Hepatocyte (in vitro differentiated cells): ENCODE data around the gene SEC23A. TPM values are rescaled to one million over a fixed set of nuclear protein-coding genes. Genes with fewer than 3 reads are reported as not detected.
"Not testable (repeated sequence)": the region's sequence is repeated elsewhere in the genome, so short reads cannot be mapped to it uniquely, and the experiment has no call there.

Source experiments
- DNase-seq: peaks from one replicate; pipeline ENCODE4 v3.0.0-alpha.2; 2016; ENCODE audit warnings: low spot score
- H2AFZ ChIP-seq: fragments of 200-600 bp; sonication (generic); 2 replicates; pipeline ENCODE4 v1.6.0; 2016; ENCODE audit warnings: antibody characterized with exemption, mild to moderate bottlenecking
- H3K27ac ChIP-seq: fragments of 200-600 bp; sonication (generic); 2 replicates; pipeline ENCODE4 v1.5.1; 2016; ENCODE audit warnings: mild to moderate bottlenecking
- H3K27me3 ChIP-seq: fragments of 200-600 bp; sonication (generic); 2 replicates; pipeline ENCODE4 v1.6.1; 2016
- H3K36me3 ChIP-seq: fragments of 200-600 bp; sonication (generic); replicated peaks from 2 replicates; pipeline ENCODE4 v1.5.1; 2016; ENCODE audit warnings: low read depth; ENCODE audit not compliant: insufficient read depth
- H3K4me1 ChIP-seq: fragments of 200-600 bp; sonication (generic); 2 replicates; pipeline ENCODE4 v1.5.1; 2016; ENCODE audit warnings: mild to moderate bottlenecking, moderate library complexity; ENCODE audit not compliant: insufficient read depth
- H3K4me2 ChIP-seq: fragments of 200-600 bp; sonication (generic); 2 replicates; pipeline ENCODE4 v1.6.0; 2016
- H3K4me3 ChIP-seq: fragments of 200-600 bp; sonication (generic); 2 replicates; pipeline ENCODE4 v1.5.1; 2016; ENCODE audit warnings: mild to moderate bottlenecking
- H3K79me2 ChIP-seq: fragments of 200-600 bp; sonication (generic); 2 replicates; pipeline ENCODE4 v1.6.0; 2017; ENCODE audit warnings: mild to moderate bottlenecking
- H3K9me2 ChIP-seq: fragments of 200-600 bp; sonication (generic); replicated peaks from 2 replicates; pipeline ENCODE4 v1.6.0; 2017; ENCODE audit warnings: mild to moderate bottlenecking; ENCODE audit not compliant: insufficient read depth
- H3K9me3 ChIP-seq: fragments of 200-600 bp; sonication (generic); 2 replicates; pipeline ENCODE4 v1.5.1; 2016; ENCODE audit warnings: low read depth, mild to moderate bottlenecking
- H4K20me1 ChIP-seq: fragments of 200-600 bp; sonication (generic); 2 replicates; pipeline ENCODE4 v1.6.0; 2016; ENCODE audit warnings: mild to moderate bottlenecking; ENCODE audit not compliant: insufficient read depth, poor library complexity, severe bottlenecking
- EZH2 ChIP-seq: fragments of 200-600 bp; sonication (generic); IDR thresholded peaks from 2 replicates; pipeline ENCODE4 v1.6.1; 2016; ENCODE audit warnings: antibody characterized with exemption, mild to moderate bottlenecking, borderline replicate concordance
- EZH2phosphoT487 ChIP-seq: fragments of 200-600 bp; sonication (generic); IDR thresholded peaks from one replicate; pipeline ENCODE4 v1.6.1; 2018; ENCODE audit warnings: antibody characterized with exemption, mild to moderate bottlenecking, low read depth, moderate library complexity; ENCODE audit not compliant: unreplicated experiment, severe bottlenecking
- WGBS: methylation state at CpG from one replicate; pipeline ENCODE4 v1.1.6; 2016; ENCODE audit warnings: low lambda C conversion rate; ENCODE audit errors: missing lambda C conversion rate; 5-methylcytosine and 5-hydroxymethylcytosine counted together
- polyA plus RNA-seq: library from polyadenylated mRNA; unstranded; fragments of >200 nt; fragmentation: Nextera tagmentation; extraction: Ambion mirVana; gene quantifications from 2 replicates; pipeline ENCODE4 v1.2.1, GENCODE V29; 2016
- total RNA-seq: library from RNA; depleted of rRNA; stranded (reverse); fragments of >200 nt; gene quantifications from 2 replicates; pipeline ENCODE4 v1.2.3, GENCODE V29; 2014
- TF ChIP-seq, protein P1 (sequence below): fragments of 200-600 bp; sonication (generic); IDR thresholded peaks from 2 replicates; pipeline ENCODE4 v1.5.1; 2016; ENCODE audit warnings: antibody characterized with exemption, mild to moderate bottlenecking; ENCODE audit not compliant: poor library complexity

The SEC23A gene
- total and polyA plus RNA-seq, 2 experiments from 2014 or later, result 99.8 to 193 TPM

DNA sequence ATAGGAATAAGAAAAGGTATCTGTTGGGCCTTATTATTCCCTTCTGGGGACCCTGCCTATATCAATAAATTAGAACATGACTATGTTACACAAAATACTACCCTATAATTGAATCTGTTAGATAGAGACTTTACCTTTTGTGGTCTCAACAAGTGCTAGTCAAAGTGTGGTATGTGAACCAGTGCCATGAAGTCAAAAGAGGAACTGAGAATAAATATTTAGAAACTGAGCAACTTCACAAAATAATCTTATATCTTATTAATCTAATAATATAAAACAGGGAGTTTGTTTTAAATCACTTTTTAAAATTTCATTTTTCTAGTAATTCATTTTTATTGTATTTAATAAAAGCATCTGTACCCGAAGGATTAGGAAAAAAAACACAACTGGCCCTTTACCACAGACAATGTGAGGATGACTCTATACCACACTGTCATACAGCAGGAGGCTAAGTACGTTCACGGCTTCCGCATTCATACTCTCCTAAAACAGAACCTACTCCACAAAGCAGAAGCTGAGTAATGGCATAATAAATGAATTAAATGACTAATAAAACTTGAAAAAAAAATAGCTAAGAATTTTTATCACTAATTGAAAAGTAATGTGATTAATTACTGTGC is 42.1 kb downstream of the SEC23A start:
- Histone ChIP-seq H3K9me3 (peaks cover 9% of the 10 kb centered on the region), H3K36me3 (peaks cover 14% of the 10 kb centered on the region), H3K27ac (no peak overlapping the region), H4K20me1 (no peaks in the 10 kb centered on the region), H3K4me3 (no peak overlapping the region), H2AFZ (no peak overlapping the region), H3K4me2 (no peak overlapping the region), H3K27me3 (no peaks in the 10 kb centered on the region), H3K79me2 (peaks cover 51% of the 10 kb centered on the region), H3K4me1 (no peaks in the 10 kb centered on the region), H3K9me2 (no peaks in the 10 kb centered on the region)
- WGBS, result 99% methylated on average over 4 of the region's 4 CpGs
- TF ChIP-seq EZH2phosphoT487, result no peak
- no peak for TF ChIP-seq EZH2
- TF ChIP-seq, protein P1, sequence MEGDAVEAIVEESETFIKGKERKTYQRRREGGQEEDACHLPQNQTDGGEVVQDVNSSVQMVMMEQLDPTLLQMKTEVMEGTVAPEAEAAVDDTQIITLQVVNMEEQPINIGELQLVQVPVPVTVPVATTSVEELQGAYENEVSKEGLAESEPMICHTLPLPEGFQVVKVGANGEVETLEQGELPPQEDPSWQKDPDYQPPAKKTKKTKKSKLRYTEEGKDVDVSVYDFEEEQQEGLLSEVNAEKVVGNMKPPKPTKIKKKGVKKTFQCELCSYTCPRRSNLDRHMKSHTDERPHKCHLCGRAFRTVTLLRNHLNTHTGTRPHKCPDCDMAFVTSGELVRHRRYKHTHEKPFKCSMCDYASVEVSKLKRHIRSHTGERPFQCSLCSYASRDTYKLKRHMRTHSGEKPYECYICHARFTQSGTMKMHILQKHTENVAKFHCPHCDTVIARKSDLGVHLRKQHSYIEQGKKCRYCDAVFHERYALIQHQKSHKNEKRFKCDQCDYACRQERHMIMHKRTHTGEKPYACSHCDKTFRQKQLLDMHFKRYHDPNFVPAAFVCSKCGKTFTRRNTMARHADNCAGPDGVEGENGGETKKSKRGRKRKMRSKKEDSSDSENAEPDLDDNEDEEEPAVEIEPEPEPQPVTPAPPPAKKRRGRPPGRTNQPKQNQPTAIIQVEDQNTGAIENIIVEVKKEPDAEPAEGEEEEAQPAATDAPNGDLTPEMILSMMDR, result no peak
- no peak for DNase-seq

DNA sequence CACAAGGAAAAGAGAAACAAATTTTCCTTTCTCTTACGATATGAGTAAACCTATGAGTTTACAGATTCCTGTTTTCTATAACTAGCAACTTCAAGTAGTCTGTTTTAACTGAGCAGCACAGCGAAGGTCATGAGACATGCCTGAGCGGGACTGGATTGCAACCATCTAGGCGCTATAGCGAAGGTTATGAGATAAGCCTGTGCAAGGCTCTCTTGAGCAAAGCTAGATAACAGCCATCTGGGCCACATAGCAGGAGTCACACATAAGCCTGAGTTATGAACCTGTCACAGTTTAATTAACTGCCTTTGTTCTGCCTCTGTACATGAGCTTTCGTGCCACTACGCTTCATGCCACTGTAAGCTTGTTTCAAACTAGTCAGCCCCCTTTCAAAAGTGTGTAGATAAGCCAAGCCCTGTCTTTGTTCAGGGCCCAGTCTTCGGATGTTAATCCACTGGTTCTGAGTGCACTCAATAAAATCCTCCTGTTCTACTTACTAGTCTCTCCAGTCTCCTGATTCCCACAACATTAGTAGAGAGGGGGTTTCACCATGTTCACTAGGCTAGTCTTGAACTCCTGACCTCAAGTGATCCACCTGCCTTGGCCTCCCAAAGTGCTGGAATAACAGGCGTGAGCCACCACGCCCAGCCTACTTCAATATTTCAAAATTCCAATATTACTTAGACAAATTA is 47.1 kb downstream of the SEC23A start:
- Histone ChIP-seq H3K27me3 (no peaks in the 10 kb centered on the region), H4K20me1 (no peaks in the 10 kb centered on the region), H3K36me3 (peaks cover 9% of the 10 kb centered on the region), H3K79me2 (peaks cover 40% of the 10 kb centered on the region), H3K4me1 (no peaks in the 10 kb centered on the region), H2AFZ (no peak overlapping the region), H3K9me3 (peaks cover 5% of the 10 kb centered on the region), H3K4me3 (no peak overlapping the region), H3K27ac (no peak overlapping the region), H3K4me2 (no peak overlapping the region), H3K9me2 (no peaks in the 10 kb centered on the region)
- WGBS, result 86% methylated on average over 10 of the region's 10 CpGs
- TF ChIP-seq EZH2 (no peak), EZH2phosphoT487 (no peak)
- TF ChIP-seq, protein P1, result no peak
- no peak for DNase-seq

DNA sequence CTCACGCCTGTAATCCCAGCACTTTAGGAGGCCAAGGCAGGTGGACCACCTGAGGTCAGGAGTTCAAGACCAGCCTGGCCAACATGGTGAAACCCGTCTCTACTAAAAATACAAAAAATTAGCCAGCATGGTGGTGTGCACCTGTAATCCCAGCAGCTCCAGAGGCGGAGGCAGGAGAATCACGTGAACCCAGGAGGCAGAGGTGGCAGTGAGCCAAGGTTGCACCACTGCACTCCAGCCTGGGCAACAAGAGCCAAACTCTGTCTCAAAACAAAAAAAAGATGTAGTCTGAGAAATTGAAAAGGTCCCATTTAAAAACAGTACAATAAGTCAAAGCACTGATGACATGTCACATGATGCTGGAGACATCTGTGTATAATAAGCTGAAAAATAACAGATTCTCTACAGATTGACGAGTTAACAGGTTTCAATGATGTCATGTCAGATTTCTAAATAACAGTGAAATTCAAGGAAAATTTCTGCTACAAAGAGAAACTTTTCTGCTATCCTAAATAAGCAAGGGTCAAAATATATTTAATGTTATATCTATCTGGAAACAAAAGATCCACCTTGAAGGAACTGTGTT is 50.1 kb downstream of the SEC23A start:
- not testable (repeated sequence) for H2AFZ ChIP-seq, H4K20me1 ChIP-seq, H3K36me3 ChIP-seq, H3K9me3 ChIP-seq, H3K9me2 ChIP-seq, H3K4me1 ChIP-seq, DNase-seq, H3K4me3 ChIP-seq, H3K27me3 ChIP-seq, H3K4me2 ChIP-seq, H3K27ac ChIP-seq
- peaks cover 39% of the 10 kb centered on the region for H3K79me2 ChIP-seq
- WGBS, result 98% methylated on average over 5 of the region's 5 CpGs

DNA sequence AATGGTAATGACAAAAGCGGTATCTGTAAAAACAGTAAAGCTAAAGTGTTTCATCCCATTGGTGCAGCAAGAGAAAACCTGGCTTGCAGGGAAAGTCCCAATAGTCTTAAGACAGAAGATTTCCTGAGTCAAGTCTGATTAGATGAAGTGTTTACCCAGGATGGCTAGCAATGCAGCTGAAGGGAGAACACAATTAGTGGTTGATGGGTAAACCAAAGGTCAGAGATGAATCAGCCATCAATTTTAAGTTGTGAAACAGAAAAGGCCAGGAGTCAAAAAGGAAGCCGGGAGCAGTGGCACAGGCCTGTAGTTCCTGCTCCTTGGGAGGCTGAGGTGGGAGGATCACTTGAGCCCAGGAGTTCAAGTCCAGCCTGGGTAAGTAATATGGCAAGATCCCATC is 52.6 kb downstream of the SEC23A start:
- Histone ChIP-seq H3K9me3 (no peaks in the 10 kb centered on the region), H3K27ac (peak overlapping the region; percentile 47), H3K4me1 (no peaks in the 10 kb centered on the region), H2AFZ (no peak overlapping the region), H3K79me2 (peaks cover 22% of the 10 kb centered on the region), H3K36me3 (no peaks in the 10 kb centered on the region), H4K20me1 (no peaks in the 10 kb centered on the region), H3K4me3 (no peak overlapping the region), H3K27me3 (no peaks in the 10 kb centered on the region), H3K4me2 (no peak overlapping the region), H3K9me2 (no peaks in the 10 kb centered on the region)
- 78% methylated on average over 2 of the region's 2 CpGs for WGBS
- TF ChIP-seq EZH2 (no peak), EZH2phosphoT487 (no peak)
- TF ChIP-seq, protein P1, result no peak
- peak; percentile 53 for DNase-seq

DNA sequence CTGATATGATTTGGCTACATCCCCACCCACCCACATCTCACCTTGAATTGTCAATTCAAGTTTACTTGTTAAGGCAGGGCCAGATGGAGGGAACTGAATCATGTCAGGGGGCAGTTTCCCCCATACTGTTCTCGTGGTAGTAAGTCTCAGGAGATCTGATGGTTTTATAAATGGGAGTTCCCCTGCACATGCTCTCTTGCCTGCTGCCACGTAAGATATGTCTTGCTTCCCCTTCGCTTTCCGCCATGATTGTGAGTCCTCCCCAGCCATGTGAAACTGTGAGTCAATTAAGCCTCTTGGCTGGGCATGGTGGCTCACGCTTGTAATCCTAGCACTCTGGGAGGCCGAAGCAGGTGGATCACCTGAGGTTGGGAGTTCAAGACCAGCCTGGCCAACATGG is 57.1 kb downstream of the SEC23A start:
- H4K20me1 ChIP-seq, DNase-seq, H3K4me3 ChIP-seq, H3K9me3 ChIP-seq, H3K4me2 ChIP-seq, H2AFZ ChIP-seq, H3K27me3 ChIP-seq, H3K9me2 ChIP-seq, H3K4me1 ChIP-seq, H3K36me3 ChIP-seq, H3K27ac ChIP-seq: not testable (repeated sequence)
- H3K79me2 ChIP-seq, result peaks cover 25% of the 10 kb centered on the region
- 98% methylated on average over 6 of the region's 6 CpGs for WGBS
